ENCODE results near the gene SETD1A. TPM values are rescaled to one million over a fixed set of nuclear protein-coding genes. Genes with fewer than 3 reads are reported as not detected.

SETD1A gene
- total RNA-seq, 1 donor from 2014 or later: 18.0 TPM

- no peak overlapping the region for H3K4me3 Mint-ChIP-seq (ENCODE audit: unreplicated experiment)
- DNase-seq (ENCODE audit: low spot score): no peak
These were observed 6.4 kb upstream of the SETD1A start for GRCh38 chr16:30951193-30951592.

GRCh38 chr16:30951750-30952149, 5.8 kb upstream of the SETD1A start:
- no peaks in the 10 kb centered on the region for H3K27me3 Mint-ChIP-seq (ENCODE audit: low read depth)
- peak overlapping the region; percentile 74 for H3K27ac Mint-ChIP-seq (ENCODE audit: unreplicated experiment)
- H3K36me3 Mint-ChIP-seq (ENCODE audit: low read depth): no peaks in the 10 kb centered on the region
- H3K4me3 Mint-ChIP-seq (ENCODE audit: unreplicated experiment): no peak overlapping the region
- peaks cover 39% of the 10 kb centered on the region for H3K4me1 Mint-ChIP-seq (ENCODE audit: low read depth)
- DNase-seq (ENCODE audit: low spot score): no peak
- TF ChIP-seq CTCF (IDR thresholded peaks at IDR 0.05): no peak
- no peaks in the 10 kb centered on the region for H3K9me3 Mint-ChIP-seq (ENCODE audit: low read depth)

More at GRCh38 chr16:30951193-30951592, 6.4 kb upstream of the SETD1A start:
- H3K4me1 Mint-ChIP-seq (ENCODE audit: low read depth): peaks cover 39% of the 10 kb centered on the region
- H3K36me3 Mint-ChIP-seq (ENCODE audit: low read depth): peaks cover 2% of the 10 kb centered on the region
- H3K9me3 Mint-ChIP-seq (ENCODE audit: low read depth): no peaks in the 10 kb centered on the region
- TF ChIP-seq CTCF (IDR thresholded peaks at IDR 0.05): no peak
- no peaks in the 10 kb centered on the region for H3K27me3 Mint-ChIP-seq (ENCODE audit: low read depth)
- H3K27ac Mint-ChIP-seq (ENCODE audit: unreplicated experiment): peak overlapping the region; percentile 74

GRCh38 chr16:30953111-30953510, 4.4 kb upstream of the SETD1A start:
- H3K4me1 Mint-ChIP-seq (ENCODE audit: low read depth): peaks cover 36% of the 10 kb centered on the region
- no peaks in the 10 kb centered on the region for H3K27me3 Mint-ChIP-seq (ENCODE audit: low read depth)
- TF ChIP-seq CTCF (IDR thresholded peaks at IDR 0.05): no peak
- no peaks in the 10 kb centered on the region for H3K36me3 Mint-ChIP-seq (ENCODE audit: low read depth)
- no peaks in the 10 kb centered on the region for H3K9me3 Mint-ChIP-seq (ENCODE audit: low read depth)
- H3K27ac Mint-ChIP-seq (ENCODE audit: unreplicated experiment): no peak overlapping the region
- no peak overlapping the region for H3K4me3 Mint-ChIP-seq (ENCODE audit: unreplicated experiment)
- DNase-seq (ENCODE audit: low spot score): no peak

GRCh38 chr16:30953511-30954124, 3.9 kb upstream of the SETD1A start:
- H3K4me3 Mint-ChIP-seq (ENCODE audit: unreplicated experiment): no peak overlapping the region
- H3K9me3 Mint-ChIP-seq (ENCODE audit: low read depth): no peaks in the 10 kb centered on the region
- no peaks in the 10 kb centered on the region for H3K27me3 Mint-ChIP-seq (ENCODE audit: low read depth)
- peaks cover 39% of the 10 kb centered on the region for H3K4me1 Mint-ChIP-seq (ENCODE audit: low read depth)
- peak; percentile 88 for TF ChIP-seq CTCF (IDR thresholded peaks at IDR 0.05)
- peak overlapping the region; percentile 51 for H3K27ac Mint-ChIP-seq (ENCODE audit: unreplicated experiment)
- DNase-seq (ENCODE audit: low spot score): no peak
- no peaks in the 10 kb centered on the region for H3K36me3 Mint-ChIP-seq (ENCODE audit: low read depth)

- no peak overlapping the region for H3K4me3 Mint-ChIP-seq (ENCODE audit: unreplicated experiment)
- H3K9me3 Mint-ChIP-seq (ENCODE audit: low read depth): no peaks in the 10 kb centered on the region
- H3K4me1 Mint-ChIP-seq (ENCODE audit: low read depth): peaks cover 44% of the 10 kb centered on the region
- no peak for DNase-seq (ENCODE audit: low spot score)
- peaks cover 5% of the 10 kb centered on the region for H3K36me3 Mint-ChIP-seq (ENCODE audit: low read depth)
- no peak overlapping the region for H3K27ac Mint-ChIP-seq (ENCODE audit: unreplicated experiment)
- no peaks in the 10 kb centered on the region for H3K27me3 Mint-ChIP-seq (ENCODE audit: low read depth)
- no peak for TF ChIP-seq CTCF (IDR thresholded peaks at IDR 0.05)
These were observed 2.6 kb upstream of the SETD1A start for GRCh38 chr16:30954993-30955392.
